DND-41 (cell line): Measurements from ENCODE around the gene FKBP2.

Experiments
- ATAC-seq: fragments of 200-7000 bp; cut with Tn5 transposase; 3 replicates; pipeline ENCODE4 v1.9.1; 2021; ENCODE audit warnings: low read depth; ENCODE audit not compliant: insufficient read depth
- DNase-seq: peaks from one replicate; pipeline ENCODE4 v3.0.0-alpha.2; 2020
- H2AFZ ChIP-seq: 2 replicates; pipeline ENCODE4 v1.6.0; 2012; ENCODE audit warnings: low read depth, low read length
- H3K27ac ChIP-seq: 2 replicates; pipeline ENCODE4 v1.5.1; 2012; ENCODE audit warnings: low read length, inconsistent platforms
- H3K27me3 ChIP-seq: fragments of 200-600 bp; sonication (generic); 2 replicates; pipeline ENCODE4 v1.6.0; 2012; ENCODE audit warnings: low read length, mild to moderate bottlenecking, inconsistent platforms; ENCODE audit not compliant: insufficient read depth, poor library complexity
- H3K36me3 ChIP-seq: 2 replicates; pipeline ENCODE4 v1.5.1; 2012; ENCODE audit warnings: low read length, inconsistent platforms; ENCODE audit not compliant: insufficient read depth
- H3K4me1 ChIP-seq: 2 replicates; pipeline ENCODE4 v1.5.1; 2012; ENCODE audit warnings: mild to moderate bottlenecking, low read length; ENCODE audit not compliant: insufficient read depth
- H3K4me2 ChIP-seq: 2 replicates; pipeline ENCODE4 v1.6.0; 2012; ENCODE audit warnings: mild to moderate bottlenecking, moderate library complexity, low read length, inconsistent platforms; ENCODE audit not compliant: insufficient read depth
- H3K4me3 ChIP-seq, 2 experiments: fragments of 200-600 bp in 1 of 2; shearing (Covaris generic) in 1 of 2; 2 replicates each; pipeline ENCODE4 v1.5.1; 2012 to 2016; ENCODE audit warnings: inconsistent platforms in 2 of 2, low read length in 2 of 2, mild to moderate bottlenecking in 2 of 2, low read depth in 1 of 2, moderate library complexity in 1 of 2
- H3K79me2 ChIP-seq: 2 replicates; pipeline ENCODE4 v1.6.0; 2012; ENCODE audit warnings: low read length, inconsistent platforms; ENCODE audit not compliant: insufficient read depth
- H3K9ac ChIP-seq: 2 replicates; pipeline ENCODE4 v1.6.0; 2012; ENCODE audit warnings: low read depth, mild to moderate bottlenecking, inconsistent platforms, low read length, moderate library complexity
- H3K9me3 ChIP-seq: 2 replicates; pipeline ENCODE4 v1.5.1; 2012; ENCODE audit warnings: low read length, moderate library complexity, mild to moderate bottlenecking, inconsistent platforms; ENCODE audit not compliant: insufficient read depth, severe bottlenecking
- H4K20me1 ChIP-seq: 2 replicates; pipeline ENCODE4 v1.6.0; 2012; ENCODE audit warnings: low read length; ENCODE audit not compliant: insufficient read depth
- EZH2 ChIP-seq: IDR thresholded peaks from 3 replicates; pipeline ENCODE4 v1.6.1; 2012; ENCODE audit warnings: borderline replicate concordance, low read depth, mild to moderate bottlenecking, moderate library complexity, low read length, inconsistent platforms; ENCODE audit not compliant: severe bottlenecking
- TF ChIP-seq, protein P1 (sequence below): IDR thresholded peaks from 2 replicates; pipeline ENCODE4 v1.5.1; 2012; ENCODE audit warnings: borderline replicate concordance, low read length, moderate library complexity, mild to moderate bottlenecking; ENCODE audit not compliant: poor library complexity, severe bottlenecking; ENCODE audit errors: extremely low read depth

Gene FKBP2

DNA sequence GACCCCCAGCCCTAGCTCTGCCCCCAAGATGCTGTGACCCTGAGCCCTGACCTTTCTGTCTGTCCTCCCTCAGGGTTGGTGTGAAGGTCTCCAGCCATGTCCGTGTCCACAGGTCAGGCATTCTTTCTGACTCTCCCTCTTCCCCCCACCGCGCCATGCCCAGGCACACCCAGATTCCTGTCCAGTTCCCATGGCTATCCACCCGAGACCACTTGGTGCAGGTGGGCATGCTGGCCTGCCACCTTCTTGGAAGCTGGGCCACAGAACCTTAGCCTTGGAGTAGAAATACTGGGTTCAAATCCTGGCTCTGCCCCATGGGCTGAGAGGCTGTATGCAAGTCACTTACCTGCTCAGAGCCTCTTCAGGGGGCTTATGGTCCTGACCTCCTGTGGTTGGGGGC is 8.1 kb downstream of the FKBP2 start:
- Histone ChIP-seq H3K27me3 (no peaks in the 10 kb centered on the region), H3K4me3 (no peak overlapping the region), H3K4me2 (no peak overlapping the region), H3K9me3 (no peaks in the 10 kb centered on the region), H3K79me2 (peaks cover 28% of the 10 kb centered on the region), H4K20me1 (peaks cover 21% of the 10 kb centered on the region), H3K36me3 (peaks cover 12% of the 10 kb centered on the region), H3K27ac (no peak overlapping the region), H2AFZ (no peak overlapping the region), H3K4me1 (peaks cover 52% of the 10 kb centered on the region), H3K9ac (no peak overlapping the region)
- ATAC-seq (no peak), DNase-seq (no peak)
- TF ChIP-seq, protein P1, sequence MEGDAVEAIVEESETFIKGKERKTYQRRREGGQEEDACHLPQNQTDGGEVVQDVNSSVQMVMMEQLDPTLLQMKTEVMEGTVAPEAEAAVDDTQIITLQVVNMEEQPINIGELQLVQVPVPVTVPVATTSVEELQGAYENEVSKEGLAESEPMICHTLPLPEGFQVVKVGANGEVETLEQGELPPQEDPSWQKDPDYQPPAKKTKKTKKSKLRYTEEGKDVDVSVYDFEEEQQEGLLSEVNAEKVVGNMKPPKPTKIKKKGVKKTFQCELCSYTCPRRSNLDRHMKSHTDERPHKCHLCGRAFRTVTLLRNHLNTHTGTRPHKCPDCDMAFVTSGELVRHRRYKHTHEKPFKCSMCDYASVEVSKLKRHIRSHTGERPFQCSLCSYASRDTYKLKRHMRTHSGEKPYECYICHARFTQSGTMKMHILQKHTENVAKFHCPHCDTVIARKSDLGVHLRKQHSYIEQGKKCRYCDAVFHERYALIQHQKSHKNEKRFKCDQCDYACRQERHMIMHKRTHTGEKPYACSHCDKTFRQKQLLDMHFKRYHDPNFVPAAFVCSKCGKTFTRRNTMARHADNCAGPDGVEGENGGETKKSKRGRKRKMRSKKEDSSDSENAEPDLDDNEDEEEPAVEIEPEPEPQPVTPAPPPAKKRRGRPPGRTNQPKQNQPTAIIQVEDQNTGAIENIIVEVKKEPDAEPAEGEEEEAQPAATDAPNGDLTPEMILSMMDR: no peak

DNA sequence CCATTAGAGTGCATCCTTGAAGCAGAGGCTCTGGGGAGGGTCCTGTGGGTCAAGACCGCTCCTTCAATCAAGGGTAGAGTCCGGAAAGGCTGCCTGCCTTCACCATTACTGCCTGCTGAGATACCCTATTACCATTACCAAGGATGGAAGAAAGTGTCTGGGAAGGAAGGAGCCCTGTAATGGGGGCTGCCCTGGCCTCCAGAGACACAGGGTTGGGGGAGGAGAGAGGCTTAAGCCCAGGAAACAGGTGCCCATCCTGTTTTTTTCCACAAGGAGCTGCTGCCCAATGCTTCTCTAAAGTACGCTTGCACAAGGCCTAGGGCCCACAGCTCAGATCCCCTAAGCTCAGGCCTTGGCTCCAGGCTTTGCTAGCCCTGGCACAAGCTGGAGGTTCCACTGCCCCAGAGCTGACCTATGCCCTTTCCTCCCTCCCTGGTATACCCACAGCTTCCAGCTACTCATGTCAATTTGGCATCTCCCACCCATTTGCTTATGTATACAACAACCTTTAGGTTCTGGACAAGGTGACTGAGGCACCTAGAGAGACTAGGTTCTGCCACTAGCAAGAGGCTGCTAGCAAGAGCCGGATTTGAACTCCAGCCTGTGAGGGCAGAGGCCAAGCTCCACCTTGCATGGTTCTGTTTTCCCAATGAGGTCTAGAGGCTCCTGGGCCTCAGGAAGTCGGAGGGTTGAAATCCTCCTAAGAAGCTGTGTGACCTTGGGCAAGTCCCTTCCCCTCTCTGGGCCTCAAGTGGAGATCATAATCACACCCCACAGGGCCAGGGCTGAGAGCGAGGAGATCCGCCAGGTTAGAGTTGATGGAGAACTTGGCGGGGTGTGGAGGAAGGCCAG is 8.9 kb downstream of the FKBP2 start:
- Histone ChIP-seq H4K20me1 (peaks cover 17% of the 10 kb centered on the region), H3K9ac (no peak overlapping the region), H3K79me2 (peaks cover 22% of the 10 kb centered on the region), H2AFZ (no peak overlapping the region), H3K9me3 (no peaks in the 10 kb centered on the region), H3K4me3 (no peak overlapping the region), H3K4me1 (peaks cover 44% of the 10 kb centered on the region), H3K4me2 (no peak overlapping the region), H3K27me3 (no peaks in the 10 kb centered on the region), H3K27ac (no peak overlapping the region), H3K36me3 (peaks cover 10% of the 10 kb centered on the region)
- ATAC-seq (no peak), DNase-seq (no peak)
- no peak for TF ChIP-seq EZH2
- TF ChIP-seq, protein P1: no peak

DNA sequence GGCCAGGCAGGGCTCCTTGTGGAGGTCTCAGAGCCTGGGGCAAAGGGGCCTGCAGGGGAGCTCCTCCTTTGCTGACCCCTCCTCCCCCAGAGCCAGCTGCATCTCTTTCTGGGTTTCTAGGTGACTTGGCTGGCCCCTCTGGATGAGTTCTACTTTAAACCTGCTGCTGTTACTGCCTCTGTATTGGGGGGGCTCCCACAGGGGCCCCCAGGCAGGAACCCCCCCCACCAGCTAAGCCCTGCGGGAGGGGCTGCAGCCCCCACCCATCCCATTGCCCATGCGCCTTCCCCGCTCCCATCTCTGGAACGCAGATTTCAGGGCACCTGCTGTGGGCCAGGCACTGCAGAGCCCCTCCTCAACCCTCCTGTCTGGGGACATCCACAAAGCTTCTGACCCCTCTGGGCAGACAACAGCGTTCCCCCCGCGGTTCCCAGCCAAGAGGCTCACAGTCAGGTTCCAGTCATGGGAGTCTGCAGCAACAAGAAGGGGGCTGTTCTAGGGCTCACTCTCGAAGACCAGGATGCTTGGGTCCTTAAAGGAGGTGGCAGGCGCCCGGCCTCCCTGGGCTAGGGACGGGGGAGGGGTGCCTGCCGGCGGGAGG is 9.6 kb downstream of the FKBP2 start:
- H3K79me2 ChIP-seq: peaks cover 14% of the 10 kb centered on the region
- H2AFZ ChIP-seq: peak overlapping the region; percentile 97
- peak overlapping the region; percentile 69 for H3K9ac ChIP-seq
- DNase-seq (no peak), ATAC-seq (no peak)
- H3K36me3 ChIP-seq: peaks cover 11% of the 10 kb centered on the region
- peak overlapping the region; percentile 63; the same call in 1 of the 2 replicates for H3K27ac ChIP-seq
- H4K20me1 ChIP-seq: peaks cover 10% of the 10 kb centered on the region; the same call in 1 of the 2 replicates
- H3K4me2 ChIP-seq: peak overlapping the region; percentile 99
- peaks cover 37% of the 10 kb centered on the region for H3K4me1 ChIP-seq
- peak overlapping the region; percentile 14 to 77; a peak in 3 of 4 replicates for H3K4me3 ChIP-seq
- H3K9me3 ChIP-seq: no peaks in the 10 kb centered on the region
- H3K27me3 ChIP-seq: no peaks in the 10 kb centered on the region
- no peak for TF ChIP-seq EZH2
- TF ChIP-seq, protein P1: no peak
